GM12874 (cell line): ENCODE results near the gene GABBR2.

Experiments used
- TF ChIP-seq, protein P1 (sequence below): IDR thresholded peaks from 2 replicates; pipeline ENCODE4 v1.5.1; 2011; ENCODE audit warnings: low read depth, mild to moderate bottlenecking, control low read depth, low read length, moderate library complexity; ENCODE audit not compliant: insufficient read depth

The GABBR2 gene

DNA sequence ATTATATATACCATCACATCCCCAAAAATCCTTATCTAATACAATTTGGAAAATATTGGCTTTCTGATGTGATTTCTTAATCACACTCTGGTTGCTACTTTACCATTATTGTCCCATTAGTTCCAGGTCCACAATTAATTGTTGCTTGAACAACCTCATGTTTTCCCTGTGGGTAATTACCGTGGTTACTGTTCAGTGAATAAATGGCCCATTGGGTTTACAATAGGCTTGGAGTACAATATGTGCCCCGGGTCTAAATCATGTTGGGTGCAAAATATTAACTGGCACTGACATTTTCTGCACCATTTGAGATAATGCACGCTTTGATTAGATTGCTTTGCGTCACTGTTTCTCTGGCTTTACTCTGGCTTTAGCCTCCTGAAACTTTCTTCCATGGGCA is 163.7 kb downstream of the GABBR2 start:
- TF ChIP-seq, protein P1, sequence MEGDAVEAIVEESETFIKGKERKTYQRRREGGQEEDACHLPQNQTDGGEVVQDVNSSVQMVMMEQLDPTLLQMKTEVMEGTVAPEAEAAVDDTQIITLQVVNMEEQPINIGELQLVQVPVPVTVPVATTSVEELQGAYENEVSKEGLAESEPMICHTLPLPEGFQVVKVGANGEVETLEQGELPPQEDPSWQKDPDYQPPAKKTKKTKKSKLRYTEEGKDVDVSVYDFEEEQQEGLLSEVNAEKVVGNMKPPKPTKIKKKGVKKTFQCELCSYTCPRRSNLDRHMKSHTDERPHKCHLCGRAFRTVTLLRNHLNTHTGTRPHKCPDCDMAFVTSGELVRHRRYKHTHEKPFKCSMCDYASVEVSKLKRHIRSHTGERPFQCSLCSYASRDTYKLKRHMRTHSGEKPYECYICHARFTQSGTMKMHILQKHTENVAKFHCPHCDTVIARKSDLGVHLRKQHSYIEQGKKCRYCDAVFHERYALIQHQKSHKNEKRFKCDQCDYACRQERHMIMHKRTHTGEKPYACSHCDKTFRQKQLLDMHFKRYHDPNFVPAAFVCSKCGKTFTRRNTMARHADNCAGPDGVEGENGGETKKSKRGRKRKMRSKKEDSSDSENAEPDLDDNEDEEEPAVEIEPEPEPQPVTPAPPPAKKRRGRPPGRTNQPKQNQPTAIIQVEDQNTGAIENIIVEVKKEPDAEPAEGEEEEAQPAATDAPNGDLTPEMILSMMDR, result no peak

DNA sequence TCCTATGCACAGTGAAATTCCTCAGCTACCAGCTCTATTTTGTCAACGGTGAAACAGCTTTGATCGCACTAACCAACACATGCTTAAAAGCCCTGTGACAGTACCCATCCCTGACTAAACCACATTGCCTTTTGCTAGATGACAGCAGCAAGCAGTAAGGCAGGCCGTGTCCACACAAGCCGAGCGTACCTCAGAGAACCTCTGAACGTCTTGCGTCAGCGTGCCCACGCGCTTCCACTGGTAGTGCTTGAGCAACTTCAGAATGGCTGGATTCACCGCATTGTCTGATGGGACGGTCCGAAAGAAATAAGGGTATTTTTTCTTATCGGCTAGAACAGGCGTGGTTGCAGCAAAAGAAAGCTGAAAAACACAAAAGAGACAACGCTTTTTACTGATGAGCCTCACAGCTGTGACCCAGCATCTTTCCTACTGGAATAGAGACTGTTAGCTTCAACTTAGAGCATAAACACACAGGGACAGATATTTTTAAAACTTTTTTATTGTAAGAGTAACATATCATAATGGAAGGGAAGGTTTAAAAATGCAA is 167.0 kb downstream of the GABBR2 start:
- TF ChIP-seq, protein P1, result no peak

DNA sequence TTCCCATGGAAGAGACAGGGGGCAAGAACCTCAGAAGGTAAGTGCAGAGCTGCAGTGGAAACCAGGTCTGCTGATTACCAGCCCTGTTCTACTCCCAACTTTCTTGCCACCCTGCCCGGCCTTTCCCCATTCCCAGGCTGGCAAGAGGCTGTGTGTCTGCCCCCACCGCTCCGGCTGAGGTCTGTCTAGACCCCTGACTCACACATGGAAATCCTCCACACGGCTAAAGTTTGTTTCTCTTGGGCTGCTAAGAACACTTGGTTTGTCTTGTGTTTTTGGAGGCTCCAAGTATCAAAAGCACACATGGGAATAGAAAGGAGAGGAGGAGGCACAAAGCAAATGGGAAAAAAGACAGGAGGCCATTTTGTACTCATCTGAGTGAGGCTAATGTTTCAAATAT is 168.3 kb downstream of the GABBR2 start:
- TF ChIP-seq, protein P1, result no peak

DNA sequence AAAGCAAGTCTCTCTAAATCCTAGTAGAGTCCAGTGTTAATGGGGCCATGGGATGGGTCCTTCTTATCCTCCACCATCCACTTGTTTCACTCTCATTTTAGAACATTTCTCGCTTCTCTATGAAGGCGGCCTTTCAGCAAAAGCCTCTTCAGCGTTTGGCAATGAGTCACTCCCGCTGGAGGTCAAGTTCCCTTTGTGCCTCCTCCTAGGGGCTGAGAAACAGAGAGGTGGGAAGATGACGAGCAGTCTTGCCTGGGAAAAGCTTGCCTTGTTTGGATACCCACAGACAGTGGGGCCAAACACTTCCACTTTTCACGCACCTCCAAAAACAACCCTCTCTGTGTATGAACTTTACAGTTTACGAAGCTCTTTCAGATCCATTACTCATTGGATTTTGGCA is 168.8 kb downstream of the GABBR2 start:
- TF ChIP-seq, protein P1, result no peak

DNA sequence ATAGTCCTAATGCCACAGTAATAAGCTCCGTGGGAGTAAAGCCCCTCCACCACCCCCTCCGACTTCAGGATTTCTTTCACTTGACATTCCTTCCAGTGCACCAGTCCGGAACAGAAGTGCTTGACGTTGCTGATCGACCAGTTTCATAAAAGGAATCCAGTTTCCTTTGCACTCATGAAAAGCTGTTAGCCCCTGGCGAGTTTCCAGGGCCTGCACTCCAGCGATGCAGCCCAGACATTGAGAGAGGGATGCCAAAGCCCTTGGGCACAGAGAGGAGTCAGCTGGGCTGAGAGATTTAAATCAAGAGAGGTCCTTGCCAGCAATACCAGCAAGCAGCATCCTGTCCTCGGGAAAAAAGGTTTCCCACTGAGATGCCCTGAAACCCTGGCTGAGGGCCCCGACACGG is 170.1 kb downstream of the GABBR2 start:
- TF ChIP-seq, protein P1, result no peak

DNA sequence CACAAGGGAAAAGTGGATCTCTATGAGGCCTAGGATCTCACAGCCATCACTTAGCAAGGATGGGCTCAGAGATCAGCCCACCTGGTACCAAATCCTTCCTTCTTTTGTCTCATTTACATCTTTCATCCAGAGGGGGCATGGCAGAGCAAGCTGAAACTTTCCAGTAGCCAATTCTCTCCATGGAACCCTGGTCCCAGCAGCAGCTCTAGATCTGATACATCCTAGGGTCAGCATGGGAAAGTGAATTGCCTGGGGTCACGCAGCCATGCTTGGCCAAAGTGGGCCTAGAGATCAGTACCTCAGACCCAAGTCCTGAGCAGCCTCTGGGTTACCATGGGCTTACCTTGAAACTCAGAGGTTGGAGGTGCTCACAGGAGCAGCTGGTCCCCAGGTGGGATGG is 170.5 kb downstream of the GABBR2 start:
- TF ChIP-seq, protein P1, result no peak

DNA sequence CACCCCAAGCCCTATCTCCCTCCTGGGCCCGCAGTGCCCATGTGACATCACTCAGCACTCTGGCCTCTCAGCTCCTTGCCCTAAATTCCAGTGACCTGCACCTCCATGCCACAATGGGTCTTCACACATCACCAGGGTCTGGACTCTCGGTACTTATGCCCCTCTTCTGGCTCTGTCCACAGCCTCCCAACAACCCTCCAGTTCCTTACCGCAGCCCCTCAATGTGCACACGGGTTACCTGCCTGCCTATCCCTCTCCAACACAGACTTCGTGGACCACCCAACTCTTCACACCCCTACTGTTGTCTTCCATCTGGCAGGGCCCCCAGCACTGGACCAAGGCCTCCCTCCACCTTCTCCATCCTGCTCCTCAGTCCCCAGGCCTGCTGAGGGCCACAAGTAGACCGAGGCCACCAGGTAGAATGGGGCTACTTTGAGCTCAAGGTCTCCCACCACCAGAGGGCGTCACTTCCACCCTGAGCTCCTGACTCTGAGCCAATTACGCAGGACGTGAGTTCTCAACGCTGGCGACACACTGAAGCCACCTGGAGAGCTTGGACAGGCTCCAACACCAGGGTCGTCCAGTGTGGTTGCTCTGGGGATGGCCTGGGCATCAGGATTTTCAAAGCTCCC is 172.1 kb downstream of the GABBR2 start:
- TF ChIP-seq, protein P1, result peak; percentile 74
